Mesendoderm (in vitro differentiated cells): ENCODE data around the gene MRPL37.
"Not testable (repeated sequence)": the region's sequence is repeated elsewhere in the genome, so short reads cannot be mapped to it uniquely, and the experiment has no call there.

Experiments
- DNase-seq: peaks from one replicate; pipeline ENCODE4 v3.0.0; 2013
- H2AK5ac ChIP-seq: 2 replicates; pipeline ENCODE4 v1.6.1; 2013; ENCODE audit warnings: low read length, inconsistent platforms
- H2BK120ac ChIP-seq: 2 replicates; pipeline ENCODE4 v1.6.1; 2013; ENCODE audit warnings: low read depth, mild to moderate bottlenecking, low read length, moderate library complexity, mixed read lengths
- H2BK15ac ChIP-seq: replicated peaks from 2 replicates; pipeline ENCODE4 v1.6.1; 2013; ENCODE audit warnings: low read depth, mild to moderate bottlenecking, moderate library complexity
- H2BK5ac ChIP-seq: 2 replicates; pipeline ENCODE4 v1.6.1; 2013; ENCODE audit warnings: low read length, inconsistent platforms
- H3K18ac ChIP-seq: 2 replicates; pipeline ENCODE4 v1.6.1; 2013; ENCODE audit warnings: mild to moderate bottlenecking, low read length, mixed read lengths
- H3K23ac ChIP-seq: one replicate; pipeline ENCODE4 v1.6.1; 2013; ENCODE audit warnings: low read length
- H3K27ac ChIP-seq: 2 replicates; pipeline ENCODE4 v1.5.1; 2013; ENCODE audit warnings: low read depth, mild to moderate bottlenecking, inconsistent platforms, low read length, moderate library complexity
- H3K27me3 ChIP-seq: 2 replicates; pipeline ENCODE4 v1.6.1; 2013; ENCODE audit warnings: low read length, control low read depth, mild to moderate bottlenecking, inconsistent platforms; ENCODE audit not compliant: insufficient read depth, poor library complexity
- H3K36me3 ChIP-seq: 2 replicates; pipeline ENCODE4 v1.6.1; 2013; ENCODE audit warnings: low read length, inconsistent platforms; ENCODE audit not compliant: control insufficient read depth, insufficient read depth
- H3K4ac ChIP-seq: one replicate; pipeline ENCODE4 v1.6.1; 2013; ENCODE audit warnings: low read depth, mild to moderate bottlenecking, low read length, moderate library complexity
- H3K4me1 ChIP-seq: 2 replicates; pipeline ENCODE4 v1.6.1; 2013; ENCODE audit warnings: low read depth, low read length, inconsistent platforms; ENCODE audit not compliant: control insufficient read depth
- H3K4me2 ChIP-seq: 2 replicates; pipeline ENCODE4 v1.6.1; 2013; ENCODE audit warnings: low read length
- H3K4me3 ChIP-seq: 2 replicates; pipeline ENCODE4 v1.5.1; 2013; ENCODE audit warnings: mild to moderate bottlenecking, low read length
- H3K56ac ChIP-seq: one replicate; pipeline ENCODE4 v1.6.1; 2013; ENCODE audit warnings: low read length
- H3K79me1 ChIP-seq: 2 replicates; pipeline ENCODE4 v1.6.1; 2013; ENCODE audit warnings: low read length, inconsistent platforms
- H3K79me2 ChIP-seq: 2 replicates; pipeline ENCODE4 v1.6.1; 2013; ENCODE audit warnings: mild to moderate bottlenecking, low read length; ENCODE audit not compliant: control insufficient read depth, insufficient read depth
- H3K9ac ChIP-seq: 2 replicates; pipeline ENCODE4 v1.6.1; 2013; ENCODE audit warnings: low read length, inconsistent platforms
- H4K5ac ChIP-seq: one replicate; pipeline ENCODE4 v1.6.1; 2013; ENCODE audit warnings: low read length
- H4K8ac ChIP-seq: one replicate; pipeline ENCODE4 v1.6.1; 2013; ENCODE audit warnings: low read depth, mild to moderate bottlenecking, control low read depth, low read length, moderate library complexity
- WGBS: extraction: QIAGEN DNeasy Blood & Tissue Kit; methylation state at CpG from one replicate; pipeline ENCODE4 v1.1.7; 2013; ENCODE audit warnings: low lambda C conversion rate, missing lambda C conversion rate; ENCODE audit not compliant: insufficient coverage; ENCODE audit errors: extremely low coverage; 5-methylcytosine and 5-hydroxymethylcytosine counted together

The MRPL37 gene

GRCh38 chr1:54163051-54163450 is 36.9 kb upstream of the MRPL37 start:
- H3K4me3 ChIP-seq = no peak overlapping the region
- no peak for DNase-seq
- no peak overlapping the region for H2BK15ac ChIP-seq
- H3K23ac ChIP-seq = no peak overlapping the region
- no peak overlapping the region for H3K4ac ChIP-seq
- H3K18ac ChIP-seq = no peak overlapping the region
- H3K79me1 ChIP-seq = no peaks in the 10 kb centered on the region
- H2BK120ac ChIP-seq = no peak overlapping the region
- H2AK5ac ChIP-seq = no peak overlapping the region
- H3K27me3 ChIP-seq = no peaks in the 10 kb centered on the region
- no peaks in the 10 kb centered on the region for H3K36me3 ChIP-seq
- H3K4me2 ChIP-seq = no peak overlapping the region
- H3K4me1 ChIP-seq = no peaks in the 10 kb centered on the region
- H2BK5ac ChIP-seq = no peak overlapping the region
- H3K27ac ChIP-seq = no peak overlapping the region
- H3K56ac ChIP-seq = no peak overlapping the region
- WGBS = no CpG with 5 or more reads among the region's 3 CpGs
- H4K5ac ChIP-seq = no peak overlapping the region
- no peak overlapping the region for H4K8ac ChIP-seq
- no peaks in the 10 kb centered on the region for H3K79me2 ChIP-seq
- H3K9ac ChIP-seq = no peak overlapping the region

GRCh38 chr1:54163573-54163972 is 36.4 kb upstream of the MRPL37 start:
- no peaks in the 10 kb centered on the region for H3K79me1 ChIP-seq
- no peak overlapping the region for H2AK5ac ChIP-seq
- no peak overlapping the region for H3K23ac ChIP-seq
- no peak overlapping the region for H3K18ac ChIP-seq
- H2BK5ac ChIP-seq = no peak overlapping the region
- WGBS = no CpG with 5 or more reads among the region's 5 CpGs
- no peaks in the 10 kb centered on the region for H3K27me3 ChIP-seq
- no peak overlapping the region for H3K4me3 ChIP-seq
- no peak overlapping the region for H2BK15ac ChIP-seq
- no peak overlapping the region for H3K56ac ChIP-seq
- no peak overlapping the region for H2BK120ac ChIP-seq
- H3K4me1 ChIP-seq = no peaks in the 10 kb centered on the region
- no peak overlapping the region for H3K4ac ChIP-seq
- H3K4me2 ChIP-seq = no peak overlapping the region
- no peaks in the 10 kb centered on the region for H3K79me2 ChIP-seq
- H3K9ac ChIP-seq = no peak overlapping the region
- no peak for DNase-seq
- no peak overlapping the region for H4K5ac ChIP-seq
- H3K36me3 ChIP-seq = no peaks in the 10 kb centered on the region
- H3K27ac ChIP-seq = no peak overlapping the region
- no peak overlapping the region for H4K8ac ChIP-seq

GRCh38 chr1:54165146-54165545 is 34.8 kb upstream of the MRPL37 start:
- Histone ChIP-seq H3K23ac (no peak overlapping the region), H4K5ac (no peak overlapping the region), H3K56ac (no peak overlapping the region), H3K36me3 (no peaks in the 10 kb centered on the region), H3K4me3 (no peak overlapping the region), H3K27ac (no peak overlapping the region), H3K79me2 (no peaks in the 10 kb centered on the region), H3K27me3 (no peaks in the 10 kb centered on the region), H4K8ac (no peak overlapping the region), H3K4ac (no peak overlapping the region), H2BK15ac (no peak overlapping the region), H3K9ac (no peak overlapping the region), H3K4me1 (no peaks in the 10 kb centered on the region), H2BK120ac (no peak overlapping the region), H2BK5ac (no peak overlapping the region), H3K18ac (no peak overlapping the region), H3K79me1 (no peaks in the 10 kb centered on the region), H2AK5ac (no peak overlapping the region), H3K4me2 (no peak overlapping the region)
- DNase-seq = no peak
- no CpG with 5 or more reads among the region's 15 CpGs for WGBS

- H3K9ac ChIP-seq, H3K56ac ChIP-seq, H4K8ac ChIP-seq, DNase-seq, H3K36me3 ChIP-seq, H4K5ac ChIP-seq, H2AK5ac ChIP-seq, H3K79me2 ChIP-seq, H2BK120ac ChIP-seq, H3K4me1 ChIP-seq, H3K4ac ChIP-seq, H3K4me2 ChIP-seq, H2BK5ac ChIP-seq, H3K27me3 ChIP-seq, H3K23ac ChIP-seq, H3K79me1 ChIP-seq, H3K4me3 ChIP-seq, H2BK15ac ChIP-seq, H3K27ac ChIP-seq, H3K18ac ChIP-seq: not testable (repeated sequence)
- no CpG with 5 or more reads among the region's 8 CpGs for WGBS
Measured at GRCh38 chr1:54166357-54166756, 33.6 kb upstream of the MRPL37 start.

- Histone ChIP-seq H3K4me2 (no peak overlapping the region), H3K4ac (no peak overlapping the region), H3K23ac (no peak overlapping the region), H3K9ac (no peak overlapping the region), H2BK5ac (no peak overlapping the region), H3K4me3 (no peak overlapping the region), H3K36me3 (no peaks in the 10 kb centered on the region), H3K27ac (no peak overlapping the region), H3K4me1 (no peaks in the 10 kb centered on the region), H3K18ac (no peak overlapping the region), H3K79me1 (no peaks in the 10 kb centered on the region), H2BK15ac (no peak overlapping the region), H2BK120ac (no peak overlapping the region), H4K5ac (no peak overlapping the region), H3K56ac (no peak overlapping the region), H3K79me2 (no peaks in the 10 kb centered on the region), H3K27me3 (no peaks in the 10 kb centered on the region), H4K8ac (no peak overlapping the region), H2AK5ac (no peak overlapping the region)
- no peak for DNase-seq
- no CpG with 5 or more reads among the region's 9 CpGs for WGBS
Measured at GRCh38 chr1:54167422-54168139, 32.4 kb upstream of the MRPL37 start.
